Body of pancreas (tissue), 4 donors: ENCODE data around the gene FGFR3. TPM values are rescaled to one million over a fixed set of nuclear protein-coding genes. Genes with fewer than 3 reads are reported as not detected.

Experiments used
- ATAC-seq: fragments of 150-250 bp; one replicate; pipeline ENCODE4 v1.9.1; 2016
- DNase-seq, 4 donors: peaks; one replicate each; pipeline ENCODE4 v3.0.0-alpha.2; 2019
- H3K27ac ChIP-seq, 4 donors: fragments of 200-600 bp; sonication (generic); 1 replicate in 3 of 4; 2 replicates in 1 of 4; pipeline versions ENCODE4 v1.5.1 to v1.6.1; 2016 to 2019; ENCODE audit warnings: mild to moderate bottlenecking in 1 of 4, mixed read lengths in 1 of 4, moderate library complexity in 1 of 4
- H3K27me3 ChIP-seq, 2 donors: fragments of 200-600 bp; sonication (generic); one replicate each; pipeline ENCODE4 v1.6.0; 2016; ENCODE audit warnings: mild to moderate bottlenecking in 1 of 2
- H3K36me3 ChIP-seq, 2 donors: fragments of 200-600 bp; sonication (generic); replicated peaks in 1 of 2; 2 replicates each; pipeline ENCODE4 v1.5.1; 2016; ENCODE audit warnings: low read depth in 2 of 2; ENCODE audit not compliant: insufficient read depth in 1 of 2
- H3K4me1 ChIP-seq: fragments of 200-600 bp; sonication (generic); one replicate; pipeline ENCODE4 v1.6.0; 2016
- H3K4me3 ChIP-seq, 2 donors: fragments of 200-600 bp; sonication (generic); 1 replicate in 1 of 2; 2 replicates in 1 of 2; pipeline ENCODE4 v1.5.1; 2016 to 2019
- H3K9me3 ChIP-seq, 3 donors: fragments of 200-600 bp; sonication (generic); 1 replicate in 2 of 3; 2 replicates in 1 of 3; pipeline ENCODE4 v1.5.1; 2016
- CTCF ChIP-seq, 7 experiments: fragments of 450-650 bp in 4 of 7; fragments of 200-600 bp in 3 of 7; sonication (generic) in 3 of 7; IDR thresholded peaks; one replicate each; pipeline ENCODE4 v1.5.1; 2016 to 2019; ENCODE audit warnings: antibody characterized with exemption in 7 of 7
- POLR2A ChIP-seq, 3 donors: fragments of 450-650 bp; IDR thresholded peaks; one replicate each; pipeline ENCODE4 v1.6.1; 2016; ENCODE audit warnings: antibody characterized with exemption in 3 of 3, mild to moderate bottlenecking in 2 of 3
- WGBS, 2 donors: methylation state at CpG; one replicate each; pipeline ENCODE4 v1.1.5; 2017; 5-methylcytosine and 5-hydroxymethylcytosine counted together
- intact Hi-C: fragments of 100-400 bp; cut with DNase I; formaldehyde crosslinking; loops from one replicate; pipeline ENCODE4 v1.15.1; 2023
- total RNA-seq, 2 donors: library from RNA; depleted of rRNA; stranded (reverse); fragments of >200 nt; gene quantifications; one replicate each; pipeline ENCODE4 v1.1.0, GENCODE V29; 2016

The FGFR3 gene
- total RNA-seq, 2 donors from 2014 or later = 114 to 196 TPM

- no peaks in the 10 kb centered on the region for H3K9me3 ChIP-seq
- ATAC-seq = no peak
- 74% methylated on average over 9 of the region's 10 CpGs; no CpG with 5 or more reads in 1 of the 2 donors for WGBS, 2 donors
- intact Hi-C loops = loop anchor here (5.0 kb wide), 2 partner anchors 49 to 144 kb away; no protein-coding TSS in a partner anchor
- H3K36me3 ChIP-seq = no peaks in the 10 kb centered on the region
- no peak overlapping the region for H3K4me3 ChIP-seq
- peak overlapping the region in 3 of 4 donors; percentile 0 to 70 (median 62) for H3K27ac ChIP-seq
- peaks cover 29% of the 10 kb centered on the region for H3K4me1 ChIP-seq
- TF ChIP-seq CTCF (IDR thresholded peaks at IDR 0.05) = no peak
- TF ChIP-seq POLR2A (IDR thresholded peaks at IDR 0.05) = no peak
- DNase-seq = no peak
- no peaks in the 10 kb centered on the region for H3K27me3 ChIP-seq
These were observed 39.8 kb upstream of the FGFR3 start for GRCh38 chr4:1753294-1753696.

- peak in 3 of 4 donors; percentile 29 to 47 (median 43) for DNase-seq
- 69 to 77% methylated on average over 3 to 12 of the region's 15 CpGs for WGBS, 2 donors
- intact Hi-C loops = loop anchor here (5.0 kb wide), 2 partner anchors 48 to 143 kb away; no protein-coding TSS in a partner anchor
- ATAC-seq = peak; percentile 45
- Histone ChIP-seq H3K4me1 (peaks cover 25% of the 10 kb centered on the region), H3K27ac (peak overlapping the region in 3 of 4 donors; percentile 0 to 70 (median 62)), H3K9me3 (no peaks in the 10 kb centered on the region), H3K4me3 (no peak overlapping the region), H3K27me3 (no peaks in the 10 kb centered on the region), H3K36me3 (no peaks in the 10 kb centered on the region)
- no peak for TF ChIP-seq CTCF (IDR thresholded peaks at IDR 0.05)
- no peak for TF ChIP-seq POLR2A (IDR thresholded peaks at IDR 0.05)
These were observed 39.3 kb upstream of the FGFR3 start for GRCh38 chr4:1753697-1754311.

DNA sequence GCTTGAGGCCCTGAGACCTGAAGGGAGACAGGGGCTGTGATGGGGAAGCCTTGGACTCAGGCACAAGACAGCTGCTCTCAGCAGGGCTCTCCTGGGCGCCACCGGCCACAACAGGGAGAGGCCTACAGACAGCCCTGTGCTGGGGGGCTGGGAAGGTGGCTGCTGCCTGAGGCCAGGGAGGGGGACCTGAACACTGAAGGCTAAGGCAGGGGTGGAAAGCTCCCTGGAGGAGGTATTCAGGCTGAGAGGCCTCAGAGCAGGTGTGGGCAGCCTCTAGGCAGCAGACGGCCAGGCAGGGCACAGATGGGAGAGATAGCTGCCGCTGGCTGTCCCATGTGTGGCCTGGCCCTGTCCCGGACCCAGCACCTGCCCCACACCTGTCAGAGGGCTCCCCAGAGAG lies 38.8 kb upstream of the FGFR3 start:
- ATAC-seq = no peak

DNA sequence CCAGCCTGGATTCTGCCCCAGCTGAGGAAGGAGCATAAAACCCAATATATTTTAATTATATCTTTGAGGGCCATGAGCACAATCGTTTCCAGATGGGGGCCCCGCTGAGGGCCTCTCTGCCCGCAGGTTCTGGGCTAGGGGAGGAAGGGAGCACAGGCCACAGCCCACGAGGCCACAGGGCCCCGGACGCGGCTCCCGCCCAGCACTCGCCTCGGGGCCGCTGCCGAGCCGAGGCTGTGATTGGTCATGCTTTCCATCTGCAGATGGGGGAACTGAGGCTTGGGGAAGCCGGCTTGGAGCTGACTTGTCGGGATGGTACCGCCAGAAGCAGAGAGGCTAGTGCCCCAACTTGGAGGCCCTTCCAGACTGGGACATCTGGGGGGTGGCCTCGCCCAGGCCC lies 37.8 kb upstream of the FGFR3 start:
- H3K27ac ChIP-seq = no peak overlapping the region
- no peaks in the 10 kb centered on the region for H3K36me3 ChIP-seq
- H3K4me3 ChIP-seq = no peak overlapping the region
- WGBS, 2 donors = 83 to 87% methylated on average over 3 to 17 of the region's 17 CpGs
- no peaks in the 10 kb centered on the region for H3K27me3 ChIP-seq
- no peak for TF ChIP-seq POLR2A (IDR thresholded peaks at IDR 0.05)
- DNase-seq = no peak
- H3K9me3 ChIP-seq = no peaks in the 10 kb centered on the region
- intact Hi-C loops = no loop called here
- ATAC-seq = no peak
- peaks cover 25% of the 10 kb centered on the region for H3K4me1 ChIP-seq

More for the DNA sequence above, 38.8 kb upstream of the FGFR3 start:
- H3K4me3 ChIP-seq = no peak overlapping the region
- no peaks in the 10 kb centered on the region for H3K27me3 ChIP-seq
- whole genome bisulfite sequencing, 2 donors = 79 to 90% methylated on average over 5 of the region's 5 CpGs
- peaks cover 25% of the 10 kb centered on the region for H3K4me1 ChIP-seq
- intact Hi-C loops = loop anchor here (5.0 kb wide), 2 partner anchors 48 to 143 kb away; no protein-coding TSS in a partner anchor
- TF ChIP-seq CTCF (IDR thresholded peaks at IDR 0.05) (no peak), POLR2A (IDR thresholded peaks at IDR 0.05) (no peak)
- H3K36me3 ChIP-seq = no peaks in the 10 kb centered on the region
- peak overlapping the region in 3 of 4 donors; percentile 0 to 70 (median 62) for H3K27ac ChIP-seq
- no peak for DNase-seq
- no peaks in the 10 kb centered on the region for H3K9me3 ChIP-seq

DNA sequence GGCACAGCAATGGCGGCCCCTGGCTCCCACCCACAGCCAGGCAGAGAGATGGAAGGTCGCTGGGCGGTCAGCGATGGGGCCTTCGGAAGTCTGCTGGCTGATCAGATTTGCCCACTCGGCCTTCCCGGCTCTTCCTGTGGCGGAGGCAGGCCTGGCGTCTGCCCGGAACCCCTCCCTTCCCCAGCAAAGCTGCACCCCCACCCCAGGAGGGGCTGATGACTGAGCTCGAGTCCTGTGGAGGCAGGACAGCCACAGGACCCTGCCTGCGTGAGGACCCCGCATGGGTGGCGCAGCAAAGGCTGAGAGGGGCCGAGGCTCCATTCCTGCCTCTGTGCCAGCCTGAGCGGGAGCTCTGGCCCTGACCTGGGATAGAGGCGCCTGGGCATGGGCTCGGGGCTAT lies 37.0 kb upstream of the FGFR3 start:
- 66% methylated on average over 13 of the region's 18 CpGs; no CpG with 5 or more reads in 1 of the 2 donors for WGBS, 2 donors
- no peaks in the 10 kb centered on the region for H3K27me3 ChIP-seq
- no peak for TF ChIP-seq CTCF (IDR thresholded peaks at IDR 0.05)
- no peak for TF ChIP-seq POLR2A (IDR thresholded peaks at IDR 0.05)
- H3K4me3 ChIP-seq = no peak overlapping the region
- DNase-seq (no peak), ATAC-seq (no peak)
- no peaks in the 10 kb centered on the region for H3K36me3 ChIP-seq
- intact Hi-C loops = no loop called here
- no peaks in the 10 kb centered on the region for H3K9me3 ChIP-seq
- H3K27ac ChIP-seq = no peak overlapping the region
- peaks cover 25% of the 10 kb centered on the region for H3K4me1 ChIP-seq
